OCI-LY1 (cell line): ENCODE measurements around the gene TENM4.

Source experiments
- H2AFZ ChIP-seq: fragments of 200-600 bp; sonication (generic), shearing (Covaris generic); 2 replicates; pipeline ENCODE4 v1.6.0; 2014; ENCODE audit warnings: antibody characterized with exemption, mild to moderate bottlenecking, low read length
- H3F3A ChIP-seq: fragments of 200-600 bp; sonication (generic), shearing (Covaris generic); 2 replicates; pipeline ENCODE4 v1.6.0; 2014; ENCODE audit warnings: mild to moderate bottlenecking, antibody characterized with exemption, low read length, moderate library complexity; ENCODE audit not compliant: insufficient read depth
- H3K27ac ChIP-seq: fragments of 200-600 bp; sonication (generic); 2 replicates; pipeline ENCODE4 v1.5.1; 2014; ENCODE audit warnings: low read length, mixed run types, mild to moderate bottlenecking, low read depth; ENCODE audit not compliant: poor library complexity, severe bottlenecking
- H3K27me3 ChIP-seq: fragments of 200-600 bp; sonication (generic); 2 replicates; pipeline ENCODE4 v1.6.0; 2014; ENCODE audit warnings: antibody characterized with exemption, mild to moderate bottlenecking, low read length, moderate library complexity; ENCODE audit not compliant: insufficient read depth
- H3K36me3 ChIP-seq: fragments of 200-600 bp; sonication (generic); 2 replicates; pipeline ENCODE4 v1.6.1; 2014; ENCODE audit warnings: mild to moderate bottlenecking, antibody characterized with exemption, low read length, moderate library complexity, mixed read lengths; ENCODE audit not compliant: insufficient read depth
- H3K4me1 ChIP-seq: fragments of 200-600 bp; sonication (generic); 2 replicates; pipeline ENCODE4 v1.5.1; 2014; ENCODE audit warnings: mild to moderate bottlenecking, low read length, moderate library complexity; ENCODE audit not compliant: insufficient read depth, severe bottlenecking
- H3K4me2 ChIP-seq: fragments of 200-600 bp; sonication (generic), shearing (Covaris generic); 2 replicates; pipeline ENCODE4 v1.6.1; 2014; ENCODE audit warnings: low read length
- H3K4me3 ChIP-seq: fragments of 200-600 bp; sonication (generic); 2 replicates; pipeline ENCODE4 v1.5.1; 2014; ENCODE audit warnings: low read length, low read depth, mild to moderate bottlenecking, mixed read lengths; ENCODE audit not compliant: poor library complexity, severe bottlenecking
- H3K79me2 ChIP-seq: fragments of 200-600 bp; shearing (Covaris generic); 2 replicates; pipeline ENCODE4 v1.6.1; 2016; ENCODE audit warnings: mixed run types, low read length, mixed read lengths; ENCODE audit not compliant: insufficient read depth
- H3K9ac ChIP-seq: fragments of 200-600 bp; sonication (generic), shearing (Covaris generic); 2 replicates; pipeline ENCODE4 v1.6.1; 2014; ENCODE audit warnings: mild to moderate bottlenecking, low read length, mixed read lengths
- H3K9me2 ChIP-seq: fragments of 200-600 bp; sonication (generic), shearing (Covaris generic); 2 replicates; pipeline ENCODE4 v1.6.1; 2014; ENCODE audit warnings: low read depth, mild to moderate bottlenecking, low read length, mixed read lengths
- H3K9me3 ChIP-seq: fragments of 200-600 bp; shearing (Covaris generic); 2 replicates; pipeline ENCODE4 v1.6.1; 2014; ENCODE audit warnings: low read length, mixed read lengths
- H4K20me1 ChIP-seq: fragments of 200-600 bp; sonication (generic), shearing (Covaris generic); 2 replicates; pipeline ENCODE4 v1.6.0; 2016; ENCODE audit warnings: mild to moderate bottlenecking, low read length; ENCODE audit not compliant: insufficient read depth
- EZH2 ChIP-seq: fragments of 200-600 bp; sonication (generic), shearing (Covaris generic); IDR thresholded peaks from 2 replicates; pipeline ENCODE4 v1.8.0; 2017; ENCODE audit warnings: borderline replicate concordance, mixed run types, mild to moderate bottlenecking, antibody characterized with exemption, low read length, moderate library complexity, mixed read lengths
- TF ChIP-seq, protein P1 (sequence below): fragments of 200-600 bp; sonication (generic), shearing (Covaris generic); IDR thresholded peaks from 2 replicates; pipeline ENCODE4 v1.5.1; 2017; ENCODE audit warnings: mild to moderate bottlenecking, antibody characterized with exemption, low read length, moderate library complexity, mixed read lengths

TENM4 gene

GRCh38 chr11:79434283-79434682 is 6.5 kb downstream of the TENM4 start:
- Histone ChIP-seq H4K20me1 (no peaks in the 10 kb centered on the region), H2AFZ (no peak overlapping the region), H3K27ac (no peak overlapping the region)

DNA sequence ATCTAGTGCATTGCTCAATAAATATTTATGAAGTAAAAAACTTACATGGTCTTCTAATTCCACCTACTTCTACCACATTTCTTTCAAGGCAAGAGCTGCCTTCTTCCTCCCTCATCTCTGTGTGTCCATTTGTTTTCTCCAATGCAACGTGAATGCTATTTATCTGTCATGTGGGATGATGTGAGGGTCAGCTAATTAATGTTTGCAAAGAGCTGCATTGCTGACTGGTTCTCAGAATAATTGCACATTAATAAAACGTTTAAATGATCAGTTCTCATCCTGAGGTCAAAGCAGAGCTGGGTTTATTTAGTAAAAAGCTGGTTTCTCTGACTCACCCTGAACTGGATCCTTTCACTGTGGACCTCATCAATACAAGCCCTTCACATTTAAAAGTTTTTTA is 8.7 kb downstream of the TENM4 start:
- Histone ChIP-seq H3K27ac (no peak overlapping the region), H3K9me3 (no peaks in the 10 kb centered on the region), H3K9me2 (no peaks in the 10 kb centered on the region), H3F3A (no peaks in the 10 kb centered on the region), H3K36me3 (no peaks in the 10 kb centered on the region), H4K20me1 (no peaks in the 10 kb centered on the region), H3K4me2 (no peak overlapping the region), H3K4me1 (no peaks in the 10 kb centered on the region), H3K4me3 (no peak overlapping the region), H3K9ac (no peak overlapping the region), H3K27me3 (no peaks in the 10 kb centered on the region; the same call in 1 of the 2 replicates), H3K79me2 (no peaks in the 10 kb centered on the region), H2AFZ (no peak overlapping the region)
- no peak for TF ChIP-seq EZH2
- TF ChIP-seq, protein P1, sequence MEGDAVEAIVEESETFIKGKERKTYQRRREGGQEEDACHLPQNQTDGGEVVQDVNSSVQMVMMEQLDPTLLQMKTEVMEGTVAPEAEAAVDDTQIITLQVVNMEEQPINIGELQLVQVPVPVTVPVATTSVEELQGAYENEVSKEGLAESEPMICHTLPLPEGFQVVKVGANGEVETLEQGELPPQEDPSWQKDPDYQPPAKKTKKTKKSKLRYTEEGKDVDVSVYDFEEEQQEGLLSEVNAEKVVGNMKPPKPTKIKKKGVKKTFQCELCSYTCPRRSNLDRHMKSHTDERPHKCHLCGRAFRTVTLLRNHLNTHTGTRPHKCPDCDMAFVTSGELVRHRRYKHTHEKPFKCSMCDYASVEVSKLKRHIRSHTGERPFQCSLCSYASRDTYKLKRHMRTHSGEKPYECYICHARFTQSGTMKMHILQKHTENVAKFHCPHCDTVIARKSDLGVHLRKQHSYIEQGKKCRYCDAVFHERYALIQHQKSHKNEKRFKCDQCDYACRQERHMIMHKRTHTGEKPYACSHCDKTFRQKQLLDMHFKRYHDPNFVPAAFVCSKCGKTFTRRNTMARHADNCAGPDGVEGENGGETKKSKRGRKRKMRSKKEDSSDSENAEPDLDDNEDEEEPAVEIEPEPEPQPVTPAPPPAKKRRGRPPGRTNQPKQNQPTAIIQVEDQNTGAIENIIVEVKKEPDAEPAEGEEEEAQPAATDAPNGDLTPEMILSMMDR, result no peak

More at GRCh38 chr11:79434283-79434682, 6.5 kb downstream of the TENM4 start:
- Histone ChIP-seq H3K27me3 (no peaks in the 10 kb centered on the region; the same call in 1 of the 2 replicates), H3K4me3 (no peak overlapping the region), H3K9ac (no peak overlapping the region), H3K9me3 (no peaks in the 10 kb centered on the region), H3K79me2 (no peaks in the 10 kb centered on the region), H3K36me3 (no peaks in the 10 kb centered on the region), H3F3A (no peaks in the 10 kb centered on the region), H3K9me2 (no peaks in the 10 kb centered on the region), H3K4me1 (no peaks in the 10 kb centered on the region), H3K4me2 (no peak overlapping the region)
- TF ChIP-seq, protein P1, result no peak
- TF ChIP-seq EZH2, result no peak

- Histone ChIP-seq H3F3A (no peaks in the 10 kb centered on the region), H3K27ac (no peak overlapping the region), H3K4me1 (no peaks in the 10 kb centered on the region), H2AFZ (no peak overlapping the region), H3K4me2 (no peak overlapping the region), H3K9ac (no peak overlapping the region), H3K79me2 (no peaks in the 10 kb centered on the region), H3K4me3 (no peak overlapping the region), H3K36me3 (no peaks in the 10 kb centered on the region), H3K9me3 (no peaks in the 10 kb centered on the region), H4K20me1 (no peaks in the 10 kb centered on the region), H3K27me3 (no peaks in the 10 kb centered on the region; the same call in 1 of the 2 replicates), H3K9me2 (no peaks in the 10 kb centered on the region)
- TF ChIP-seq, protein P1, result no peak
- no peak for TF ChIP-seq EZH2
Observed at GRCh38 chr11:79431535-79431934, 9.3 kb downstream of the TENM4 start.
